Karpas-422 (cell line): ENCODE data around the gene ZNF717. TPM values are rescaled to one million over a fixed set of nuclear protein-coding genes. Genes with fewer than 3 reads are reported as not detected.
"Not testable (repeated sequence)": the region's sequence is repeated elsewhere in the genome, so short reads cannot be mapped to it uniquely, and the experiment has no call there.

Experiments used
- DNase-seq: peaks from one replicate; pipeline ENCODE4 v3.0.0-alpha.2; 2015
- H2AFZ ChIP-seq: fragments of 200-600 bp; sonication (generic); 2 replicates; pipeline ENCODE4 v1.6.1; 2014; ENCODE audit warnings: antibody characterized with exemption, low read length, mixed read lengths
- H3K27ac ChIP-seq: fragments of 200-600 bp; sonication (generic); 2 replicates; pipeline ENCODE4 v1.5.1; 2014; ENCODE audit warnings: mild to moderate bottlenecking, low read length, moderate library complexity
- H3K27me3 ChIP-seq: fragments of 200-600 bp; sonication (generic); 2 replicates; pipeline ENCODE4 v1.6.1; 2014; ENCODE audit warnings: low read length, mixed read lengths
- H3K36me3 ChIP-seq: fragments of 200-600 bp; sonication (generic); 2 replicates; pipeline ENCODE4 v1.6.1; 2014; ENCODE audit warnings: low read length, mixed read lengths; ENCODE audit not compliant: insufficient read depth
- H3K4me1 ChIP-seq: fragments of 200-600 bp; sonication (generic); 2 replicates; pipeline ENCODE4 v1.6.1; 2014; ENCODE audit warnings: mild to moderate bottlenecking, low read length, mixed read lengths
- H3K4me2 ChIP-seq: fragments of 200-600 bp; sonication (generic); 2 replicates; pipeline ENCODE4 v1.6.1; 2014; ENCODE audit warnings: low read length, low read depth, mild to moderate bottlenecking; ENCODE audit not compliant: poor library complexity, severe bottlenecking
- H3K4me3 ChIP-seq: fragments of 200-600 bp; sonication (generic); 2 replicates; pipeline ENCODE4 v1.5.1; 2014; ENCODE audit warnings: mild to moderate bottlenecking, antibody characterized with exemption, low read length, mixed read lengths
- H3K79me2 ChIP-seq: fragments of 200-600 bp; sonication (generic); 2 replicates; pipeline ENCODE4 v1.6.1; 2014; ENCODE audit warnings: mild to moderate bottlenecking, low read length, mixed read lengths
- H3K9ac ChIP-seq: fragments of 200-600 bp; sonication (generic); 2 replicates; pipeline ENCODE4 v1.6.0; 2014; ENCODE audit warnings: low read length
- H3K9me2 ChIP-seq: fragments of 200-600 bp; sonication (generic), shearing (Covaris generic); replicated peaks from 2 replicates; pipeline ENCODE4 v1.6.0; 2014; ENCODE audit warnings: mild to moderate bottlenecking, low read length, moderate library complexity; ENCODE audit not compliant: insufficient read depth
- H3K9me3 ChIP-seq: fragments of 300-700, 200-600 bp; sonication (generic); 2 replicates; pipeline ENCODE4 v1.6.1; 2014; ENCODE audit warnings: low read length, mixed read lengths
- H4K20me1 ChIP-seq: fragments of 200-600 bp; sonication (generic); 2 replicates; pipeline ENCODE4 v1.6.1; 2014; ENCODE audit warnings: mild to moderate bottlenecking, antibody characterized with exemption, low read length, low read depth; ENCODE audit not compliant: insufficient read depth
- total RNA-seq: library from RNA; depleted of rRNA; stranded (reverse); fragments of >200 nt; shearing (Covaris generic); gene quantifications from 2 replicates; pipeline ENCODE4 v1.2.3, GENCODE V29; 2014; ENCODE audit warnings: low replicate concordance; rRNA removed

Gene ZNF717
- total RNA-seq = 11.5 and 25.0 TPM in 2 replicates

DNA sequence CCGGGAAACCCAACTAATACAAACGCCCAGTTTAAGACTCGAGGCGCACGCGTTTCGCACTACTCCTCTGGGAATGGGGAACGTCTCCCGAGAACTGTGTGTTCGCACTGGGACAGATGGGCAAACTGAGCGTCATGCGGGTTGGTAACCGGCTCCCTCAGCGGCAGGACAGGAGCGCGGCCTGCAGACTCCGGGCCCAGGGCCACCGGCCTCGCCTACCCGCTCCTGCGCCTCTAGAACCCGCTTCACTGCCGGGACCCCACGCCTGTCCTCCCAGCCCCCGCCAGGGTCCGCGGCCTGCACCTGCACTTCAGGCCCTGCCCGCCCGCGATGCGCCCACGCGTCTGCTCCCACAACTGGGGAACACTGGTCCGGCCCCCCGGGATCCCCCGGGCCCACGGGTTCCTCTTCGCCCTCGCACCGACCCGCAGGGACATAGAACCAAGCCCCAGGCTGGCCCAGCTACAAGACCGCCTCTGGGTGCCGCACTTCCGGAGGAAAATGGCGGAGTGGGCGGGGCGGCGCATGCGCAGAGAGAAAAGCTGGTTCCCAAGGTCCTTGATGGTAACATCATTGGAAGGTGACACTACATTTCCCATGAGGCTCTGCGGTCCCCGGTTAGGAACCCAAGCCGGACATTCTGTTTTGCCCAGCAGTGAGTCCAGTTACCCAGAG lies at the start of gene ZNF717:
Gene ZNF717, minus strand, starts transcription at position 469 of the 675 bp plus-strand sequence. CDS start 2,187 bp downstream, outside the sequence.
- H3K79me2 ChIP-seq, H4K20me1 ChIP-seq, H3K9me3 ChIP-seq, H2AFZ ChIP-seq, H3K9me2 ChIP-seq, H3K4me1 ChIP-seq, H3K36me3 ChIP-seq, H3K27me3 ChIP-seq: not testable (repeated sequence)
- Histone ChIP-seq H3K4me3 (peak within 1 kb of the TSS; percentile 69), H3K27ac (peak within 1 kb of the TSS; percentile 13; the same call in 1 of the 2 replicates), H3K9ac (peak within 1 kb of the TSS; percentile 70), H3K4me2 (peak within 1 kb of the TSS; percentile 55)
- peak; percentile 89 for DNase-seq

DNA sequence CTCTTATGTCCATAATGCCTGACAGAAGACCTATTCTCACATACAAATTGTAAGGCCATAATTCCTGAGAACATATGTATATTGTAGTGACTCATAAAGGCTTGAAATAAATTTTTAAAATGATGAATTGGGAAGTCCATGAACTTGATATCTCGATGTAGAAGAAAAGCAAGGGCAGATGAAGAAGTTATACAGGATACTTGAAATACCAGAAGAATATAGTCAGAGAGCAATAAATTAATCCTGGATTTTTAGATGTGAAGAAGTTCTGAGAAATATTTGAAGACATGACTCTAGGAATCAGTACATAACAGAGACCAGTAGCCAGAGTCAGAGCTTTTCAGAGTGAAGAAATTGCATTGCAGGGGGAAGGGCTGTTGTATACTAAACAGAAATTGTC lies 45.7 kb upstream of the ZNF717 start:
- H2AFZ ChIP-seq, DNase-seq: not testable (repeated sequence)

DNA sequence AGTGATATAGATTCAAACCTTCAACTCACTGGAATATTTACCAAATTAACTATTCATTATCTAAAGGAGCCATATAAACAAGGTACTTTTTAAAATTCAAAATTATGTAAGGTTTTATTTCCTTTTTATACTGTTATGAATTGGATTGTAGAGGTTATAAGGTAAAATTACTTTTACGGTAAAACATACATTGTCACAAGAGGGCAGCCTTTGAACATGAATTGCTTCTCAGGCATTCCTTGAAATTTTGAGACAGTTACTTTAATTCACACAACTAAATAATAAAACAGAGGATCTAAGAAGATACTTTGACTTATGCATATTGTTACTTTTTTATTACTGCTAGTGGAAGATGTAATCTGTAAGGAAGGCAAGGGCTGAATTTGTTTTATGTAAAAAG lies 32.7 kb upstream of the ZNF717 start:
- H3K9me2 ChIP-seq, H3K9me3 ChIP-seq, H3K27ac ChIP-seq, H3K27me3 ChIP-seq, H3K9ac ChIP-seq, DNase-seq, H3K4me1 ChIP-seq, H3K4me2 ChIP-seq, H4K20me1 ChIP-seq, H2AFZ ChIP-seq, H3K4me3 ChIP-seq, H3K36me3 ChIP-seq, H3K79me2 ChIP-seq: not testable (repeated sequence)

More for the DNA sequence above, 45.7 kb upstream of the ZNF717 start:
- H3K4me1 ChIP-seq, H4K20me1 ChIP-seq, H3K4me2 ChIP-seq, H3K4me3 ChIP-seq, H3K36me3 ChIP-seq, H3K27ac ChIP-seq, H3K79me2 ChIP-seq, H3K9me2 ChIP-seq, H3K9ac ChIP-seq, H3K27me3 ChIP-seq, H3K9me3 ChIP-seq: not testable (repeated sequence)

DNA sequence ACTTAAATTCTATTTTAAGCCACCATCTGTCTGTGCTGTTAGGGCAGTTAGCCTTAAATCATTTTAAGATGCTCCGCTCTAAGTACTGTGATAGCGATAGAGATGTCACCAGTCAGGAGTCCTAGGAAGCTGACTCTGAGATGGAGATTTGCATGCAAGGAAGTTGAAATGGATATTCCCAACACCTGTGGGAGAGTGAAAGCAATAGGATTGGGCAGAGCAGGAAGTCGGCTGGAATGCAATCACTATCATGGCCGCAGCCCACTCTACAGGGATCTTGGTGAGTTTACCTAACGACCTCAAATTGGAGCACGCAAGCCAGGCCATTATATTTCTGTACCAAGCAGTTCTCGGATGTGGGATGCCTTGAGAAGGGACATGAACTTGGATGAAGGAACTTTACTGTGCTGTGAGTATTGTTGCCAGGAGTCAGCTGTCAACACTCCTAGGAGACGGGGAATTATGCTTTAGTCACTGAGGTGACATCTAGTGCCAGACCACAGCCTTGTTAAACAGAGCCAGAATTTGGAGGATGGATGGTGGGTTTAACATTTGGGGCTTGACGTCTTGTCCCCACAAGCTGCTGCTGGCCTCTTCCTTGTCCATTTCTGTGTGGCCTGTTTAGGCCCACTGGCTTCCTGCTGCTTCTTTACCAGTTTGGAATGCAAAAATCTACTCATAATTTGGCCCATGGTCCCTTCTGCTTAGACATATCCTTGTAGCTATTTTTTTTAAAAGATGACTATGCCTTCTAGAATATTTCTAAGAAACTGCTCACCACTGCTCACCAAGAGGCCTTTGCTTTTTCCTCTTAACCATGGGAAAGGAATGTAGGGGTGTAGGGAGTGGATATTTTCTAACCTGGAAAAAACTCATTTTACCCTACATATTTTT lies 31.2 kb upstream of the ZNF717 start:
- H3K27ac ChIP-seq, H4K20me1 ChIP-seq, H3K79me2 ChIP-seq, H3K4me3 ChIP-seq, DNase-seq, H3K36me3 ChIP-seq, H3K9me3 ChIP-seq, H3K27me3 ChIP-seq, H3K4me2 ChIP-seq, H2AFZ ChIP-seq, H3K9me2 ChIP-seq, H3K4me1 ChIP-seq, H3K9ac ChIP-seq: not testable (repeated sequence)

DNA sequence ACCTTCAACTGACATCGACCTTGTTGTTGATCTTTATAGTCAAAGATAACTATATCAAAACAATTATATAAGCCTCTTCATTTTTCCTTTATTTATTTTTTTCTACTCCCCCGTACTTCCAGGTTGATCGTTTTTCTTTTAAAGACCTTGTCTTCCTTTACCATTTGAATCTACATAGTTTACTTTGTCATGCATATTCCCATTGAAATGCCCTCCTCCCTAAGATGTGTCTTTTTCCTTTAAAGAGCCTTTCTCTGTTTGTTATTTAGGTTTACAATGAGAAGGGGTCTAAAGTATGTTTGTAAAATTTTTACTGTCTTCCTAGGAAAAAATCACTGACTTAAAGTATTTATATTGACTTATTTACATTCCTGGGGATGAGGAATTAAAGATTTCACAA lies 29.4 kb upstream of the ZNF717 start:
- Histone ChIP-seq H3K4me2 (no peak overlapping the region), H3K9ac (no peak overlapping the region), H4K20me1 (no peaks in the 10 kb centered on the region), H2AFZ (no peak overlapping the region), H3K36me3 (no peaks in the 10 kb centered on the region), H3K4me1 (no peaks in the 10 kb centered on the region), H3K9me2 (no peaks in the 10 kb centered on the region), H3K27ac (no peak overlapping the region), H3K27me3 (no peaks in the 10 kb centered on the region), H3K4me3 (no peak overlapping the region), H3K9me3 (no peaks in the 10 kb centered on the region), H3K79me2 (no peaks in the 10 kb centered on the region)
- DNase-seq = no peak

DNA sequence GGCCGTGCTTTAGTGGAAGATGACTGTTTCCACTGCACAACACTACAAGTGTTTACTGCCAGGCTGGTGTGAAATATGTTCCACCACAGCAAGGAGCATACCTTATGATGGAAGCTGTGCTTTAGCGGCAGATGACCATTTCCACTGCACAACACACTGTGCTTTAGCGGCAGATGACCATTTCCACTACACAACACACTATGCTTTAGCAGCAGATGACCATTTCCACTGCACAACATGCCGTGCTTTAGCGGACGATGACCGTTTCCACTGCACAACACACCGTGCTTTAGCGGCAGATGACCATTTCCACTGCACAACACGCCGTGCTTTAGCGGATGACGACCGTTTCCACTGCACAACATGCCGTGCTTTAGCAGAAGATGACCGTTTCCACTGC lies 2.8 kb downstream of the ZNF717 start:
- Histone ChIP-seq H3K4me3 (no peak overlapping the region), H3K79me2 (peaks cover 13% of the 10 kb centered on the region; the same call in 1 of the 2 replicates), H4K20me1 (no peaks in the 10 kb centered on the region), H3K9me3 (peaks cover 7% of the 10 kb centered on the region; the same call in 1 of the 2 replicates), H2AFZ (no peak overlapping the region), H3K36me3 (peaks cover 20% of the 10 kb centered on the region), H3K27ac (no peak overlapping the region), H3K4me2 (no peak overlapping the region), H3K4me1 (no peaks in the 10 kb centered on the region), H3K27me3 (no peaks in the 10 kb centered on the region), H3K9me2 (no peaks in the 10 kb centered on the region), H3K9ac (no peak overlapping the region)
- no peak for DNase-seq

DNA sequence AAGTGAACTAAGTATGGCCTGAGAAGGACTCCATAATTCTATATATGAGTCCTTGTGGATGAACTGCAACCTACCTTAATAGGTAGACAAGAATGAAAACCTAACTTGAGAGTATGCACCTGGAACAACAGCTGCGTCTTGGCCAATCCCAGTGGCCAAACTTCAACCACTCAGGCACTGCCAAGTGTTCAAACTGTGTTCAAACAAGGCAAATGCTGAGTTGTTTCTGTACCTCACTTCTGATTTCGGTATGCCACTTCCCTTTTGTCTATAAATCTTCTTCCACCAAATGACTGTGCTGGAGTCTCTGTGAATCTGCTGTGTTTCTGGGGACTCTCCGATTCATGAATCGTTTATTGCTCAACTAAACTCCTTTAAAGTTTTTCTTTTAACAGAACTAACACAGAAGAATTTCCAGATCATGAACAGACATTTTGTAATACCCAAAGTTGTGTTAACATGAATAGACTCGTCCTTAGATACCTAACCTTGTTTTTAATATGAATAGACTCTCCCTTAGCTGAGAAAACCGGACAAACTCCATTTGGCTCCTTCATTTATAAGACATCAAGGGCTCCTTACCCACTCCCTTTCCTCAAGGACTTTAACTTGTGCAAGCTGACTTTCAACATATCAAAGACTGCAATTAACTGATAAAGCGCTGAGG lies 4.1 kb downstream of the ZNF717 start:
- no peak for DNase-seq
- Histone ChIP-seq H3K4me2 (no peak overlapping the region), H2AFZ (no peak overlapping the region), H4K20me1 (no peaks in the 10 kb centered on the region), H3K9ac (no peak overlapping the region), H3K4me1 (no peaks in the 10 kb centered on the region), H3K4me3 (no peak overlapping the region), H3K9me3 (peaks cover 7% of the 10 kb centered on the region; the same call in 1 of the 2 replicates), H3K79me2 (peaks cover 13% of the 10 kb centered on the region; the same call in 1 of the 2 replicates), H3K27ac (no peak overlapping the region), H3K27me3 (no peaks in the 10 kb centered on the region), H3K9me2 (no peaks in the 10 kb centered on the region), H3K36me3 (peaks cover 27% of the 10 kb centered on the region)

DNA sequence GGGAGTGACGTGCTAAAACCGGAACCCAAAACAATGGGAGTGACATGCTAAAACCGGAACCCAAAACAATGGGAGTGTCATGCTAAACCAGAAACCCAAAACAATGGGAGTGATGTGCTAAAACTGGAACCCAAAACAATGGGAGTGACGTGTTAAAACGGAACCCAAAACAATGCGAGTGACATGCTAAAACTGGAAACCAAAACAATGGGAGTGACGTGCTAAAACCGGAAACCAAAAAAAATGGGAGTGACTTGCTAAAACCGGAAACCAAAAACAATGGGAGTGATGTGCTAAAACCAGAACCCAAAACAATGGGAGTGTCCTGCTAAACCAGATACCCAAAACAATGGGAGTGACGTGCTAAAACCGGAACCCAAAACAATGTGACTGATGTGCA lies 7.6 kb downstream of the ZNF717 start:
- not testable (repeated sequence) for H3K79me2 ChIP-seq, H3K4me2 ChIP-seq, DNase-seq, H3K27me3 ChIP-seq, H3K4me3 ChIP-seq, H3K4me1 ChIP-seq, H3K27ac ChIP-seq, H3K9ac ChIP-seq, H3K9me2 ChIP-seq, H2AFZ ChIP-seq, H3K9me3 ChIP-seq, H4K20me1 ChIP-seq
- H3K36me3 ChIP-seq = peaks cover 27% of the 10 kb centered on the region
